Measurements from ENCODE around the gene CAMSAP2. TPM values are rescaled to one million over a fixed set of nuclear protein-coding genes. Genes with fewer than 3 reads are reported as not detected.
"Not testable (repeated sequence)": the region's sequence is repeated elsewhere in the genome, so short reads cannot be mapped to it uniquely, and the experiment has no call there.

Gene CAMSAP2
- total RNA-seq, 1 donor from 2014 or later, result 10.6 TPM

GRCh38 chr1:200811704-200812103 lies 73.0 kb downstream of the CAMSAP2 start:
- TF ChIP-seq CTCF (conservative IDR thresholded peaks at IDR 0.05; ENCODE audit: low read depth, low read length), result no peak
- no peak for DNase-seq (ENCODE audit: low read depth)
- no peak overlapping the region for H3K4me3 ChIP-seq (ENCODE audit: low read depth, low read length)

- DNase-seq (ENCODE audit: low read depth); H3K4me3 ChIP-seq (ENCODE audit: low read depth, low read length): not testable (repeated sequence)
Measured at GRCh38 chr1:200816624-200817224, 78.0 kb downstream of the CAMSAP2 start.

DNA sequence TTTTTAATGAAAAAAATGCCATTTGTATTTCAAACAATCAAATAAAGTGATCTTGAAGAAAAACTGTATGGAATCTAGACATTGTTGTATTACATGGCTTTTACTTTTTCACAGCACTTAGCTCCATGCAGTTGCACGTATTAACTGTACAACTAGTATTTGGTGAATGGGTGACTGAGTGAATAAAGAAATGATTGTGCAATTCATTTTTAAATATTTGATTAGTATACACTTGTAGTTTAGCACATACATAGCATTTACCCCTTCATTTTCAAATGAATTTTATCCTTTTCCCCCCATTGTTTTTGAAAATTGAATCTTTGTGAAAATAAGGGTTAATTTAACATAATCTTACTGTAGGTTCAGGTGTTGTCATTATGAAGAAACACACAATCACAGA lies 79.6 kb downstream of the CAMSAP2 start:
- no peak overlapping the region for H3K4me3 ChIP-seq (ENCODE audit: low read depth, low read length)
- no peak for TF ChIP-seq CTCF (conservative IDR thresholded peaks at IDR 0.05; ENCODE audit: low read depth, low read length)
- no peak for DNase-seq (ENCODE audit: low read depth)

- TF ChIP-seq CTCF (conservative IDR thresholded peaks at IDR 0.05; ENCODE audit: low read depth, low read length), result no peak
- DNase-seq (ENCODE audit: low read depth), result no peak
Measured at GRCh38 chr1:200819726-200820125, 81.0 kb downstream of the CAMSAP2 start.

DNA sequence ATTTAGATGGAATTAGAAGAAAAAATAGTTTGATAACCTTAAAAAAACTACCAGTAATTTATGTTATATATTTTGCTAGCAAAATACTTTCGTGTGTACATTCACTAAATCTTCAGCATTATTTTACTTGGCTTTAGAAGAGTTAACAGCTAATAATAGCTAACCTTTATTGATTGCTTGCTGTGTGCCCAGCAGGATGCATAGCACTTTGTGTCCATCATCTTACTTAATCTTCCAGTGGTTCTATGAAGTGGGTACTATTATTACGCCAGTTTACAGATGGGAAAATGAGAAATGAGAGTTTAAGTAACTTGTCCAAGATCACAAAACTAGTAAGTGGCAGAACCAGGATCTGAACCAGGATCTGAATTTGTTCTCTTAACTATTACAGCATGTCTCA lies 92.4 kb downstream of the CAMSAP2 start:
- no peak for TF ChIP-seq CTCF (conservative IDR thresholded peaks at IDR 0.05; ENCODE audit: low read depth, low read length)
- H3K4me3 ChIP-seq (ENCODE audit: low read depth, low read length), result no peak overlapping the region
- no peak for DNase-seq (ENCODE audit: low read depth)

More at GRCh38 chr1:200819726-200820125, 81.0 kb downstream of the CAMSAP2 start:
- no peak overlapping the region for H3K4me3 ChIP-seq (ENCODE audit: low read depth, low read length)

- no peak for TF ChIP-seq CTCF (conservative IDR thresholded peaks at IDR 0.05; ENCODE audit: low read depth, low read length)
- no peak overlapping the region for H3K4me3 ChIP-seq (ENCODE audit: low read depth, low read length)
- DNase-seq (ENCODE audit: low read depth), result no peak
Measured at GRCh38 chr1:200834383-200834782, 95.7 kb downstream of the CAMSAP2 start.

- no peak overlapping the region for H3K4me3 ChIP-seq (ENCODE audit: low read depth, low read length)
- no peak for DNase-seq (ENCODE audit: low read depth)
- no peak for TF ChIP-seq CTCF (conservative IDR thresholded peaks at IDR 0.05; ENCODE audit: low read depth, low read length)
Measured at GRCh38 chr1:200836213-200836612, 97.5 kb downstream of the CAMSAP2 start.
